Lung (tissue), 12 donors: ENCODE results near the gene MDK. TPM values are rescaled to one million over a fixed set of nuclear protein-coding genes. Genes with fewer than 3 reads are reported as not detected.
"Not testable (repeated sequence)": the region's sequence is repeated elsewhere in the genome, so short reads cannot be mapped to it uniquely, and the experiment has no call there.

ENCODE experiments used
- ATAC-seq: fragments of 200-7000 bp; cut with Tn5 transposase; one replicate; pipeline ENCODE4 v1.9.1; 2020; ENCODE audit warnings: moderate number of reproducible peaks; ENCODE audit not compliant: insufficient read depth, low FRiP score
- DNase-seq, 3 donors: peaks; one replicate each; pipeline ENCODE4 v3.0.0-alpha.2; 2013 to 2017
- H3K27ac ChIP-seq, 2 donors: one replicate each; pipeline ENCODE4 v1.5.1; 2013; ENCODE audit warnings: mild to moderate bottlenecking in 2 of 2, moderate library complexity in 2 of 2, control low read depth in 1 of 2, inconsistent platforms in 1 of 2, low read depth in 1 of 2, low read length in 1 of 2
- H3K27me3 ChIP-seq, 3 donors: one replicate each; pipeline ENCODE4 v1.5.1; 2013; ENCODE audit warnings: low read length in 2 of 3; ENCODE audit not compliant: control insufficient read depth in 3 of 3, insufficient read depth in 3 of 3
- H3K36me3 ChIP-seq, 4 donors: one replicate each; pipeline ENCODE4 v1.5.1; 2013; ENCODE audit warnings: low read length in 4 of 4, mild to moderate bottlenecking in 1 of 4, moderate library complexity in 1 of 4; ENCODE audit not compliant: control insufficient read depth in 4 of 4, insufficient read depth in 4 of 4
- H3K4me1 ChIP-seq, 5 donors: one replicate each; pipeline ENCODE4 v1.5.1; 2013; ENCODE audit warnings: low read length in 5 of 5, mild to moderate bottlenecking in 2 of 5, moderate library complexity in 1 of 5; ENCODE audit not compliant: control insufficient read depth in 5 of 5, insufficient read depth in 5 of 5
- H3K4me3 ChIP-seq: one replicate; pipeline ENCODE4 v1.5.1; 2013; ENCODE audit warnings: mild to moderate bottlenecking, control low read depth, moderate library complexity
- H3K9ac ChIP-seq, 2 donors: one replicate each; pipeline ENCODE4 v1.5.1; 2013; ENCODE audit warnings: low read length in 2 of 2, control low read depth in 1 of 2; ENCODE audit not compliant: insufficient read depth in 1 of 2
- H3K9me3 ChIP-seq, 4 donors: one replicate each; pipeline ENCODE4 v1.5.1; 2013; ENCODE audit warnings: low read length in 3 of 4, mild to moderate bottlenecking in 1 of 4, moderate library complexity in 1 of 4; ENCODE audit not compliant: control insufficient read depth in 4 of 4, insufficient read depth in 3 of 4
- CTCF ChIP-seq: IDR thresholded peaks from 2 replicates; pipeline ENCODE4 v1.5.1; 2012; ENCODE audit warnings: mild to moderate bottlenecking; ENCODE audit errors: control extremely low read depth, extremely low read depth
- WGBS, 2 donors: extraction: QIAGEN DNeasy Blood & Tissue Kit; methylation state at CpG; one replicate each; pipeline ENCODE4 v1.1.7; 2013; 5-methylcytosine and 5-hydroxymethylcytosine counted together
- polyA plus RNA-seq, 2 donors: library from polyadenylated mRNA; stranded (reverse); fragments of 200-250 nt; gene quantifications; one replicate each; pipeline ENCODE4 v1.2.1, GENCODE V29; 2013
- total RNA-seq, 2 donors: library from RNA; depleted of rRNA in 1 of 2; stranded (reverse); fragments of >200 nt in 1 of 2; gene quantifications; one replicate each; pipeline ENCODE4 v1.2.1, GENCODE V29; 2014 to 2021
- donor health status: control.
- donor health status: control.
- donor health status: Bipolar disorder and iron deficiency.
- donor health status: healthy.
- donor health status: DM: yes; HTN: yes; CAD: no.

The MDK gene
- total and polyA plus RNA-seq, 4 donors, result 26.9 to 134 (median 41.5) TPM

GRCh38 chr11:46370253-46370652 is 11.2 kb upstream of the MDK start:
- no peaks in the 10 kb centered on the region for H3K9me3 ChIP-seq
- no peak for TF ChIP-seq CTCF
- ATAC-seq (no peak), DNase-seq (peak in 1 of 3 donors; percentile 43)
- H3K36me3 ChIP-seq, result peaks cover 3 to 59% (median 6%) of the 10 kb centered on the region in 4 donors
- no peak overlapping the region for H3K27ac ChIP-seq
- no peaks in the 10 kb centered on the region for H3K27me3 ChIP-seq
- 69 to 86% methylated on average over 13 of the region's 13 CpGs for WGBS, 2 donors
- H3K9ac ChIP-seq, result no peak overlapping the region
- H3K4me1 ChIP-seq, result peaks cover 0 to 14% (median 3%) of the 10 kb centered on the region in 5 donors
- H3K4me3 ChIP-seq, result no peak overlapping the region

- not testable (repeated sequence) for H3K27ac ChIP-seq, H3K27me3 ChIP-seq, DNase-seq, H3K4me3 ChIP-seq, H3K9me3 ChIP-seq, H3K9ac ChIP-seq, ATAC-seq
- 95% methylated on average over 19 of the region's 19 CpGs for WGBS, 2 donors
- peaks cover 0 to 14% (median 3%) of the 10 kb centered on the region in 5 donors for H3K4me1 ChIP-seq
- peaks cover 5 to 67% (median 6%) of the 10 kb centered on the region in 4 donors for H3K36me3 ChIP-seq
Measured at GRCh38 chr11:46371262-46371661, 10.2 kb upstream of the MDK start.

GRCh38 chr11:46372086-46372485 is 9.4 kb upstream of the MDK start:
- Histone ChIP-seq H3K9ac (no peak overlapping the region), H3K9me3 (no peaks in the 10 kb centered on the region), H3K4me1 (peaks cover 0 to 12% (median 1%) of the 10 kb centered on the region in 5 donors), H3K4me3 (no peak overlapping the region), H3K27me3 (no peaks in the 10 kb centered on the region), H3K27ac (no peak overlapping the region), H3K36me3 (peaks cover 5 to 72% (median 6%) of the 10 kb centered on the region in 4 donors)
- 85 to 89% methylated on average over 10 of the region's 10 CpGs for WGBS, 2 donors
- TF ChIP-seq CTCF, result no peak
- DNase-seq (peak in 2 of 3 donors; percentile 58 to 71), ATAC-seq (no peak)

GRCh38 chr11:46372501-46372900 is 9.0 kb upstream of the MDK start:
- not testable (repeated sequence) for DNase-seq, H3K4me1 ChIP-seq, H3K9ac ChIP-seq, H3K4me3 ChIP-seq, H3K27me3 ChIP-seq, ATAC-seq, H3K9me3 ChIP-seq, H3K27ac ChIP-seq
- H3K36me3 ChIP-seq, result peaks cover 5 to 76% (median 6%) of the 10 kb centered on the region in 4 donors
- 94 to 95% methylated on average over 15 of the region's 15 CpGs for WGBS, 2 donors
